Myocyte (in vitro differentiated cells): ENCODE results near the gene CMBL. TPM values are rescaled to one million over a fixed set of nuclear protein-coding genes. Genes with fewer than 3 reads are reported as not detected.
A peak's percentile ranks its signal among the peaks of the same experiment; 100 is the strongest.
"Not testable (repeated sequence)": the region's sequence is repeated elsewhere in the genome, so short reads cannot be mapped to it uniquely, and the experiment has no call there.

Experiments used
- DNase-seq: peaks from one replicate; pipeline ENCODE4 v3.0.0-alpha.2; 2012; ENCODE audit warnings: low read depth
- total RNA-seq: library from RNA; depleted of rRNA; stranded (reverse); fragments of >200 nt; gene quantifications from 2 replicates; pipeline ENCODE4 v1.2.3, GENCODE V29; 2014

CMBL gene
- total RNA-seq, 1 donor from 2014 or later = 2.0 TPM

DNA sequence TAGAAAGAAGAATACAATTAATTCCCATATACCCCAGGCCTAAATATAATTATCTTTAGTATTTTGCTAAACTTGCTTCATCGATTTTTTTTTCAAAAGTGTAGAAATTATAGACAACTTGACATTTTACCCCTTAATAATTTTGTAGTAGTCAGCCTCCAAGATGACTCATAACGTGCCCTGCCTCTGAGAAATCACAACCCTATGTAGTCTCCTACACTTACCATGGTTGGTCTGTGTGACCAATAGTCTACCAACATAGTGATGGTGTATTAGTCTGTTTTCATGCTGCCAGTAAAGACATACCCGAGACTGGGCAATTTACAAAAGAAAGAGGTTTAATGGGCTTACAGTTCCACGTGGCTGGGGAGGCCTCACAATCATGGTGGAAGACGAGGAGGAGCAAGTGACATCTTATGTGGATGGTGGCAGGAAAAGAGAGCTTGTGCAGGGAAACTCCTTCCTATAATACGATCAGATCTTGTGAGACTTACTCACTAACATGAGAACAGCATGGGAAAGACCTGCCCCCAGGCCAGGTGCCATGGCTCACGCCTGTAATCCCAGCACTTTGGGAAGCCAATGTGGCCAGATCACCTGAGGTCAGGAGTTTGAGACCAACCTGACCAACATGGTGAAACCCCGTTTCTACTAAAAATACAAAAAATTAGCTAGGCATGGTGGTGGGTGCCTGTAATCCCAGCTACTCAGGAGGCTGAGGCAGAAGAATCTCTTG, 3.3 kb upstream of the CMBL start:
- DNase-seq = not testable (repeated sequence)

GRCh38 chr5:10310066-10310779, 2.5 kb upstream of the CMBL start:
- no peak for DNase-seq

- no peak for DNase-seq
Measured at GRCh38 chr5:10308844-10309243, 1.1 kb upstream of the CMBL start.

DNA sequence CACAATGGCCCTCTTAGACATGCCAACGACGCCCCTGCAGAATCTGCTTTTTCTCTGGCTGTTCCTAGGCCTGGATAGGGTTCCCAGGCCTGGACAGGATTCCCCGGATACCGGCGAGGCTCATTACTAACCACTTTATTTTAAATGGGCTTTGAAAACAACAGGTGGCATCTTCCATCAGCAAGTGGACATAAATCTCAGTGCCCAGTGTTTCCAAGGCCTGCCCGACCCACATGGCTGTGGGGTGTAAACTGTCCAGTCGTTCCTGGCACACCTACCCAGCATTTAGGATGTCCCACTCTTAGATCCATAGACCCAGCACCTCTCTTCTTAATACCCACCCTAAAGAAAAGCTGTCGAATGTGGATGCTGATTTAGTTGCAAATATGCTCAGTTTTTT, 896 bp downstream of the CMBL start:
- DNase-seq = peak; percentile 77

DNA sequence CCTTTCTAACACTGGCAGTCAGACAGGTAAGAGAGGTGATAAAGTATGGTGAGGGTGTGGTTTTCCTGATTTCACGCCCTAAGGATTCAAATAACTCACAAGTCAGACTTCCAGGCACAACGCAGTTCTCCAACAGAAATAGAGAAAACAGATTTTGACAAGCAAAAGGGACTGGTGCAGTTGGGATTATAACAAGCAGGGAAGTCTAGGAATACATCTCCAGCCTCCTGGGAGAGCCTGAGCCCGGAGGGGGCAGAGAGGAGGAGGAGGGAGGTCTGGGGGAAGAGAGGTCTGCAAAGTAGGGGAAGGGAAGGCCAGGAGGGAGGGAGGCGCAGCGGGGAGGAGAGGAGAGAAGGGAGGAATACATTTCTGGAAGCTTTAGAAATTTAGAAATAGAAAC, 1.6 kb downstream of the CMBL start:
- no peak for DNase-seq

DNA sequence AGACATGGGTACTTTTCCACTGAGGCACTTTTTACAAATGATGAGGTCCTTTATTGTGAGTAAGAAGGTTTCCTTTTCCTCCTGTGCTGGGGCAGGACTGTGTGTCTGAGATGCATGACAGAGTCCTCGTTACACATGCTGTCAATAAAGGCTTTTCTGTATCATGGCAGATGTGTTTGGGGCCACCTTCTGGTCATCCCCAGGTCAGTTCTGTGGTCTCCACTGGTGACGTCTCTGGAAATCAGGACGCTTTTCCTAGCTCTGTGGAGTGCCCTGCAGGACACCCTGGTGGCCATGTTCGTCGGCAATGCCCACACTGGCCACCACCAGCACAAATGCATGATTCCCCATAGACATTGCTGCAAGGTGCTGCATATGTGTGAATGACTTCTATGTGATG, 2.8 kb downstream of the CMBL start:
- DNase-seq = no peak

DNA sequence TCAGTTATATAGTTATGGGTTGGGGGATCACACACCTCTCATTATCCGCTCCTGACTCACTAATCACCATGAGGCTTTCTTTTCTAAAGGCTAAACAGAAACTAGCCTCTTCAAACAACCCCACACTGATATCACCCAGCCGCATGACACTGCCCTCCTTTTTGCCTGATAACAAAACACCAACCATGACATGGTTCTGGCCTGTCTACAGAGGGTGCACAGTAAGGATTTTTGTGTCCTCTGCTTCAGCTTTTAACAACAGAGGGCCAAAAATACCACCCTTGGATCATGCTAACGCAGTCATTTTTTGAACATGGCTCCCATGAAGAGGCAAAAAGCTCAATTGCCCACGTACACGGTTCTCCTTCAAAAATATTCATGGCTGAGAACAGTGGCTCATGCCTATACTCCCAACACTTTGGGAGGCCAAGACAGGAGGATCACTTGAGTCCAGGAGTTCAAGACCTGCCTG, 4.0 kb downstream of the CMBL start:
- no peak for DNase-seq

- no peak for DNase-seq
Measured at GRCh38 chr5:10303201-10303600, 4.5 kb downstream of the CMBL start.

DNA sequence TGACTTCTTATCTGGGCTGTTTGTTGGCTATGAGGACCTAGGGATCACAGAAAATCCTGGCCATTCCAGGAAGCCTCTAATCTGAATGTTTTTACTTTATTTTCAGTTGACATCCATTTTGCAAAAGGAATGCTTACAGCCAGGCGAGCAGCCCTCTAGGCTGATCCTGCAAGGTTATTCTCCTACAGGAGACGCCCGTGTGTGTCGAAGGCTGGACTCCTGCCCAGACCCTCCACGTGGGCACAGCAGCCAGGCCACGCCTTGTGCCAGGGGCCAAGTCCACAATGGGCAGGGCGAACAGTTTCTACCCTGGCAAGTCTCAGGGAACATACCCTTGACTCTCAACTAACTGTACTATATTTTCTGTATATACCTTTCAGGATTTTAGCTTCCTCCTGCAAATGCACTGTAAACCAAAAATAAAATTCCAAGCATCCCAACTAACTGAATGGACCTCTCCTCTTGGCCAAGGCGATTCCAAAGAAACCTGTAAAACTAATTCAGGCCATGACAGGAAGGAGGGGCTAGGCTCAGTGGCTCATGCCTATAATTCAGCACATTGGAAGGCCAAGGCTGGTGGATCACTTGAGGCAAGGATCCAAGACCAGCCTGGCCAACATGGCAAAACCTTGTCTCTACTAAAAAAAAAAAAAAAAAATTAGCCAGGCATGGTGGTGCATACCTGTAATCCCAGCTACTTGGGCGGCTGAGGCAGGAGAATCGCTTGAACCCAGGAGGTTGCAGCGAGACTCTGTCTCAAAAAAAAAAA, 5.7 kb downstream of the CMBL start:
- DNase-seq = peak; percentile 33

DNA sequence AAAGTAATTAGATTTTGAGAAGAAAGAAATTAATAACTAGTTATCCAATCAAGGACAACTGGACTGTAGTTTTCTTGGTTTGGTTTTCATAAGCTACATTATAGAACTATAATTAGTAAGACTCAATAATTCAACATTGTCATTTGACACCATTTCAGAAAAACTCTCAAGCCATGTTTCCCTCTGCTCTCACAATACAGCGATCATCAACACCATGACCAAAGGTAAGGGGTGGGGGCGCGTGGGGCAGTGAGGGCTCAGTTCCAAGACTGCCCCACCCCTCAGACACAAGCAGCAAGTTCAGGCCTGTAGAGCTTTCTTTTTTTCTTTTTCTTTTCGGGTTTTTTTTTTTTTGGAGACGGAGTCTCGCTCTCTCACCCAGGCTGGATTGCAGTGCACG, 6.4 kb downstream of the CMBL start:
- no peak for DNase-seq

- no peak for DNase-seq
Measured at GRCh38 chr5:10300246-10300645, 7.5 kb downstream of the CMBL start.

DNA sequence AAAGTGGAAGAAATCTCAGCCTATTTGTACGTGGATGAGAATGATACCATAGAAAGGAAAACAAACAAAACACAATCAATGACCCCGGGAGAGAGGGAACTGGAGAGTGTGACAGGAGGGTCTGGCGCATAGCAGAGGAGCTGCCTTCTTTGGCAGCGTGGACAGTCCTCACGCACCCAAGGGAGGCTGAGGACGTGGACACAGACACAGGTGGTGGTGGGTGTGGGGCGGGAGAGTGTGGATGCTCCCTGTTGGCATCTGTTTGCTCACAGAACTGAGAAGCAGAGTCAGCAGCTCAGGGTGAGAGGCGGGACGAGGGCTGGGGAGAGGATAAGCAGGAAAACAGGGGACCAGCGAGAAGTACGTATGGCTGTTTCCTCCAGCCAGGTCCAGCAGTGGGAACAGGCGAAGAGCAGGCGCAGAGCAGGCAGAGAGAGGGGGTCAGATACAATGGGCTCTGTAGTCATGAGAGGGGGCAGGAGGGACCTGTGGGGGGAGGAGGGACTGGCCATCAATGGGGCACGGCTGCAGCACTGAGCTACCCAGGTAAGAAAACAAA, 10.0 kb downstream of the CMBL start:
- no peak for DNase-seq

DNA sequence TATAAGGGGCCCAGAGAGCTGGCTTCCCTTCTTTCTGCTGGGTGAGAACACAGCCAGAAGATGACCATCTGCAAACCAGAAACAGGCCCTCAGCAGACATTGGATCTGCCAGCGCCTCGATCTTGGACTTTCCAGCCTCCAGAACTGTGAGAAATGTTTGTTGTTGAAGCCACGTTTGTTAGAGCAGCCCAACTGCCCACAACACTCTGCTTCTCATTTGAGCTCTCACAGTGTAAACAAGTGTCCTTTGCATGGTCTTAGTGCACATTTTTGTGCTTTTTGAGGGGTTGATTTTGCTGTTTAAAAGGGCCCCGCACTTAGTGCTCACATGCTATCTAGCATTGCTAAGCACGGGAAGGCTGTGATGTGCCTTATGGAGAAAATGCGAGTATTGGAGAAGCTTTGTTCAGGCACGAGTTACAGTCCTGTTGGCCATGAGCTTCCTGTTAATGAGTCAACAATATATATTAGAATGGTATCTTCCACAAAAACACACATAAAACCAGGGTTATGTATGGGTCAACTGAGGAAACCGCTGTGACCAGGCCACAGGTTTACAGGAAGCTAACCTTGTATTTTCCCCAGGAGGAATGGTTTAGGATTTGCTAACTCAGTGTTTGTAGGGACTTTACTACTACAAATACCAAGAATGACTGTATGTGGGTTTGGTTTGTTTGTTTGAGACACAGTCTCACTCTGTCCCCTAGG, 11.9 kb downstream of the CMBL start:
- DNase-seq = no peak

DNA sequence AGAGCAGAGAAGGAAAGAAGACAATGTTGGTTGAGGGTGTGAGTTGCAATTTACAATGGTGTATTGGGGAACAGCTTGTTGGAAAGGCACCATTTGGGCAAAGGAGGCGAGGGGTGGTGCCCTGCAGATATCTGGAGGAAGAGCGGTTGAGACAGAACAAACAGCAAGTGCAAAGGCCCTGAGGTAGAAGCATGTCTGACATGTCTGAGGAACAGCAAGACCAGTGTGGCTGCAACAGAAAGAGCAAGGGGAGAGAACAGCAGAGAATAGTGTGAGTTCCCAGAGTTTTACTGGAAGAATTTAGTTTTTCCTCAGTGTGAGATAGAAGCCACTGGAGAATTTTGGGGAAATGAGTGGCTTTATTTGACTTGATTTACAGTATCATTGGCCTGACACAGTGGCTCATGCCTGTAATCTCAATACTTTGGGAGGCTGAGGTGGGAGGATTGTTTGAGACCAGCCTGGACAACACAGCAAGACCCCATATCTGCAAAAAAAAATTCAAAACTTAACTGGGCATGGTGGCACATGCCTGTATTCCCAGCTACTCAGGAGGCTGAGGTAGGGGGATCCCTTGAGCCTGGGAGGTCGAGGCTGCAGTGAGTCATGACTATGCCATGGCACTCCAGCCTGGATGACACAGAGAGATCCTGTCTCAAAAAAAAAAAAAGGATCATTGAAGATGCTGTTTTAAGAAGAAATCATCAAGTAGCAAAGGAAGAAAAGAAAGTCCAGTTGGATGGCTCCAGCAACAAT, 13.6 kb downstream of the CMBL start:
- DNase-seq = no peak

GRCh38 chr5:10291692-10292339, 15.9 kb downstream of the CMBL start:
- DNase-seq = no peak

DNA sequence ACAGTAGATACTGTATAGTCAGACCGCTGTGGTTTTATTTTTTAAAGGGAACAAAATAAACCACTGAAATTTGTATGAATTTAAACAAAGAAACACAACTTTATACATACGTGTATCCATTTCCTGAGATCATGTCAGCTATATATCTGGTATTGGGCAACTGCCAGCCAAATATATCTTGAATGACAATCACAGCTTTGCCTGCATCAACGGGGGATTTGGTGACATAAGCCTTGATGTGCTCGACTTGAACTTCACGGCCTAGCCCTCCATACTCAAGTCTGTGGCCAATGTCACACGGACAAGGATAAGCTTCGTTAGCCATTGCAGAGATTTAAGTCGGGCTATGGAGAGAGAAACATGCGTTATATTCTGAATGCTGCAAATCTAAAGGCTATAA, 17.3 kb downstream of the CMBL start:
- DNase-seq = no peak

GRCh38 chr5:10289991-10290390, 17.7 kb downstream of the CMBL start:
- DNase-seq = no peak

DNA sequence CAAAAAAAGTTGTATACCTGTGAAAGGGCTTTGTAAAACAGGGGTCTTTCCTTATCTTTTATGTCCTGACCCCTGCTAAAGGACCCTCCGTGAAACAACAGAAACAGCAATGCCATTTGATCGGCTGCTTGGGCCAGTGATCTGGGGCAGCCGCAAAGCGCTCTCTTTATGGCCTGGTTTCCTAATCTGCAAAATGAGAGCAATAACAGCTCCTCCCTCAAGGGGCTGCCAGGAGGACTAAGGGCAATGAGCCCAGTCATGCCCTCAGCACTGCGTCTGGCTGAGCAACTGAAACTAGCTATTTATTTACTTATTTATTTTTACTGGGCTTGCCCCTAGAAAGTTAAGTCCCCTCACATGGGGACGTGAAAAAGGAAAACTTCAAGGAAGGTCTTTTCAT, 18.3 kb downstream of the CMBL start:
- DNase-seq = no peak

GRCh38 chr5:10288592-10289219, 19.0 kb downstream of the CMBL start:
- peak; percentile 71 for DNase-seq
